Measurements from ENCODE around the gene GRK5. TPM values are rescaled to one million over a fixed set of nuclear protein-coding genes. Genes with fewer than 3 reads are reported as not detected.

GRK5 gene
- total RNA-seq, 2 donors from 2014 or later = 9.1 to 11.9 TPM

DNA sequence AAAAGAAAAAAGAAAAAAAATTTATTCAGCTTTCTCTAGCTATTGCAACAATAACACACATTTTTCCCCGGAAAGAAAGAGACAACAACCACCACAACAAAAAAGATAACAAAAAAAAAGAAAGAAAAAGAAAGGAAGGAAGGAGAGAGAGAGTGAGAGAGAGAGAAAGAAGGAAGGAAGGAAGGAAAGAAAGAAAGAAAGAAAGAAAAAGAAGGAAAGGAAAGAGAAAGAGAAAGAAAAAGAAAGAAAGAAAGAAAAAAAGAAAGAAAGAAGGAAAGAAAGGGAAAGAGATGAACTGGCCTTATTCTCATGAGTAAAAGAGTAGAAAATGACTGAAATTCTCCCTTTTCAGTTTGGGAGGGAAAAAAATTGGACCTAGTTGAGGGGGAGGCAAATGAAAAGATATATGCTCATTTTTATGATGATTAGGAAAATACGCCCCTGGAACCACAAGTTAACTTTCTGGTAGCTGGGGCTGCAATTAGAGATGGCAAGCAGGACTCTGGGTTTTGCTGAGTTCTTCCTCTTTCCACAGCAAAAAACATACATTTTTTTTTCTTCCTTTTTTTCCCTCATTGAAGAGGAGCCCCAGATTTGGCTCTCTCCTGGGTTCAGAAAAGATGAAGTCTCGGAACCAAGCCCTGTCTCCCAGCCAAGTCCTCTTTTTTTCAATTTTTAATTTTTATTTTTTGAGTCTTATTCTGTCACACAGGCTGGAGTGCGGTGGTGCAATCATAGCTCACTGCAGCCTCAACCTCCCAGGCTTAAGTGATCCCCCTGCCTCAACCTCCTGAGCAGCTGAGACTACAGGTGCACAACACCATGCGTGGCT lies 16.2 kb upstream of the GRK5 start:
- no peak overlapping the region for H3K27ac Mint-ChIP-seq

GRCh38 chr10:119191881-119192280 lies 15.5 kb upstream of the GRK5 start:
- no peak overlapping the region for H3K9ac ChIP-seq (ENCODE audit: extremely low read depth, low read length, poor library complexity, severe bottlenecking)
- peaks cover 2% of the 10 kb centered on the region for H3K9me3 Mint-ChIP-seq
- DNase-seq = no peak
- no peak overlapping the region for H3K27ac ChIP-seq (ENCODE audit: low read depth, low read length)
- WGBS, 2 experiments (ENCODE audit: insufficient coverage in 1 of 2, insufficient read length in 1 of 2) = 84 to 85% methylated on average over 2 to 3 of the region's 4 CpGs
- H3K36me3 ChIP-seq (ENCODE audit: control insufficient read depth, insufficient read depth, low read length) = no peaks in the 10 kb centered on the region
- no peak overlapping the region for H3K4me3 ChIP-seq (ENCODE audit: low read length)
- peaks cover 21% of the 10 kb centered on the region for H3K4me1 Mint-ChIP-seq
- no peaks in the 10 kb centered on the region for H3K36me3 Mint-ChIP-seq (ENCODE audit: low read depth)
- no peak overlapping the region for H3K4me3 Mint-ChIP-seq
- no peaks in the 10 kb centered on the region for H3K27me3 ChIP-seq (ENCODE audit: control insufficient read depth, insufficient read depth, low read length, poor library complexity, severe bottlenecking)
- no peaks in the 10 kb centered on the region for H3K9me3 ChIP-seq (ENCODE audit: control insufficient read depth, low read length)
- H3K4me1 ChIP-seq (ENCODE audit: control insufficient read depth, insufficient read depth, low read length) = no peaks in the 10 kb centered on the region
- peaks cover 11% of the 10 kb centered on the region for H3K27me3 Mint-ChIP-seq (ENCODE audit: insufficient read depth)
- no peak overlapping the region for H3K27ac Mint-ChIP-seq
- TF ChIP-seq CTCF (conservative IDR thresholded peaks at IDR 0.05) = no peak

More for the DNA sequence above, 16.2 kb upstream of the GRK5 start:
- Histone ChIP-seq H3K36me3 (ENCODE audit: control insufficient read depth, insufficient read depth, low read length) (no peaks in the 10 kb centered on the region), H3K27ac (ENCODE audit: low read depth, low read length) (no peak overlapping the region), H3K9me3 (ENCODE audit: control insufficient read depth, low read length) (no peaks in the 10 kb centered on the region), H3K4me3 (ENCODE audit: low read length) (no peak overlapping the region), H3K9ac (ENCODE audit: extremely low read depth, low read length, poor library complexity, severe bottlenecking) (no peak overlapping the region), H3K4me1 (ENCODE audit: control insufficient read depth, insufficient read depth, low read length) (no peaks in the 10 kb centered on the region), H3K27me3 (ENCODE audit: control insufficient read depth, insufficient read depth, low read length, poor library complexity, severe bottlenecking) (no peaks in the 10 kb centered on the region)
- no peak for DNase-seq
- Mint-ChIP-seq H3K36me3 (ENCODE audit: low read depth) (no peaks in the 10 kb centered on the region), H3K9me3 (peaks cover 2% of the 10 kb centered on the region), H3K4me3 (no peak overlapping the region), H3K4me1 (peaks cover 21% of the 10 kb centered on the region), H3K27me3 (ENCODE audit: insufficient read depth) (peaks cover 10% of the 10 kb centered on the region)
- TF ChIP-seq CTCF (conservative IDR thresholded peaks at IDR 0.05) = no peak
- 46 to 58% methylated on average over 3 to 4 of the region's 5 CpGs for WGBS, 2 experiments (ENCODE audit: insufficient coverage in 1 of 2, insufficient read length in 1 of 2)

GRCh38 chr10:119197921-119198320 lies 9.4 kb upstream of the GRK5 start:
- H3K4me1 ChIP-seq (ENCODE audit: control insufficient read depth, insufficient read depth, low read length) = peaks cover 3% of the 10 kb centered on the region
- no peaks in the 10 kb centered on the region for H3K9me3 ChIP-seq (ENCODE audit: control insufficient read depth, low read length)
- Mint-ChIP-seq H3K27ac (no peak overlapping the region), H3K36me3 (ENCODE audit: low read depth) (no peaks in the 10 kb centered on the region), H3K27me3 (ENCODE audit: insufficient read depth) (peaks cover 12% of the 10 kb centered on the region), H3K4me3 (no peak overlapping the region), H3K4me1 (peaks cover 21% of the 10 kb centered on the region), H3K9me3 (no peaks in the 10 kb centered on the region)
- H3K36me3 ChIP-seq (ENCODE audit: control insufficient read depth, insufficient read depth, low read length) = no peaks in the 10 kb centered on the region
- no peaks in the 10 kb centered on the region for H3K27me3 ChIP-seq (ENCODE audit: control insufficient read depth, insufficient read depth, low read length, poor library complexity, severe bottlenecking)
- H3K27ac ChIP-seq (ENCODE audit: low read depth, low read length) = no peak overlapping the region
- H3K9ac ChIP-seq (ENCODE audit: extremely low read depth, low read length, poor library complexity, severe bottlenecking) = no peak overlapping the region
- H3K4me3 ChIP-seq (ENCODE audit: low read length) = no peak overlapping the region
- WGBS, 2 experiments (ENCODE audit: insufficient coverage in 1 of 2, insufficient read length in 1 of 2) = 73 to 89% methylated on average over 4 of the region's 4 CpGs
- no peak for DNase-seq
- no peak for TF ChIP-seq CTCF (conservative IDR thresholded peaks at IDR 0.05)

Measured in endodermal cell (in vitro differentiated cells).